HCT116 (cell line): ENCODE results near the gene NRN1. TPM values are rescaled to one million over a fixed set of nuclear protein-coding genes. Genes with fewer than 3 reads are reported as not detected.
A peak's percentile ranks its signal among the peaks of the same experiment; 100 is the strongest.

Experiments used
- ATAC-seq: fragments of 200-7000 bp; cut with Tn5 transposase; 2 replicates; pipeline ENCODE4 v1.9.1; 2020; ENCODE audit warnings: mild to moderate bottlenecking, moderate library complexity
- BruUV-seq: library from RNA; stranded (reverse); fragments of 400-500 nt; replicated peaks from 2 replicates; lab custom pipeline; 2021; lab: Mats Ljungman, UMichigan
- CTCF ChIA-PET: fragments of 300-600 bp; sonication (Branson Sonifier 250); formaldehyde crosslinking; loops from one replicate; lab custom pipeline; 2021; ENCODE audit warnings: antibody characterized with exemption; lab: Charles Lee
- POLR2A ChIA-PET: fragments of 300-600, 350-600 bp; sonication (Branson Sonifier 250); formaldehyde crosslinking; loops from one replicate; lab custom pipeline; 2021; ENCODE audit warnings: antibody characterized with exemption; lab: Charles Lee
- RAD21 ChIA-PET, 2 experiments: fragments of 300-600 bp; sonication (Branson Sonifier 250); formaldehyde crosslinking; loops; one replicate each; lab custom pipeline; 2023; ENCODE audit warnings: low total read pairs in 2 of 2; ENCODE audit not compliant: uncharacterized antibody in 2 of 2, unreplicated experiment in 2 of 2, low non-redundant PET in 1 of 2; lab: Charles Lee
- DNase-seq: peaks from one replicate; pipeline ENCODE4 v3.0.0-alpha.2; 2010; ENCODE audit warnings: low read depth, low spot score
- H2AFZ ChIP-seq: fragments of 200-600 bp; shearing (Covaris generic), sonication (generic); 2 replicates; pipeline ENCODE4 v1.6.1; 2017; ENCODE audit warnings: low read depth, mixed run types, mixed read lengths, antibody characterized with exemption, low read length; ENCODE audit not compliant: poor library complexity, severe bottlenecking
- H3K27ac ChIP-seq: 2 replicates; pipeline ENCODE4 v1.5.1; 2012; ENCODE audit warnings: low read depth, low read length
- H3K27me3 ChIP-seq: fragments of 200-600 bp; sonication (generic); 2 replicates; pipeline ENCODE4 v1.6.1; 2016; ENCODE audit warnings: mixed run types, low read length, mixed read lengths; ENCODE audit not compliant: insufficient read depth
- H3K36me3 ChIP-seq, 2 experiments: fragments of 200-500 bp in 1 of 2; fragments of 200-600 bp in 1 of 2; sonication (Bioruptor generic) in 1 of 2; sonication (generic) in 1 of 2; 2 replicates each; pipeline versions ENCODE4 v1.5.1 to v1.6.1; 2014 to 2016; ENCODE audit warnings: low read length in 2 of 2, inconsistent platforms in 1 of 2, mixed read lengths in 1 of 2, mixed run types in 1 of 2; ENCODE audit not compliant: insufficient read depth in 2 of 2, control insufficient read depth in 1 of 2
- H3K4me1 ChIP-seq, 2 experiments: fragments of 200-600 bp in 1 of 2; sonication (generic) in 1 of 2; 2 replicates each; pipeline versions ENCODE4 v1.5.1 to v1.6.1; 2012 to 2017; ENCODE audit warnings: low read length in 2 of 2, inconsistent platforms in 1 of 2, mild to moderate bottlenecking in 1 of 2, mixed read lengths in 1 of 2, mixed run types in 1 of 2, moderate library complexity in 1 of 2; ENCODE audit not compliant: insufficient read depth in 2 of 2, control insufficient read depth in 1 of 2
- H3K4me2 ChIP-seq: fragments of 200-600 bp; sonication (generic); 2 replicates; pipeline ENCODE4 v1.6.1; 2017; ENCODE audit warnings: mixed run types, low read length, mixed read lengths
- H3K4me3 ChIP-seq, 2 experiments: fragments of 200-600 bp in 1 of 2; sonication (generic) in 1 of 2; replicated peaks in 1 of 2; 2 replicates each; pipeline ENCODE4 v1.5.1; 2011 to 2016; ENCODE audit warnings: low read length in 2 of 2, control low read depth in 1 of 2, low read depth in 1 of 2, mild to moderate bottlenecking in 1 of 2, mixed read lengths in 1 of 2, mixed run types in 1 of 2
- H3K79me2 ChIP-seq: fragments of 200-600 bp; sonication (generic); 2 replicates; pipeline ENCODE4 v1.6.1; 2017; ENCODE audit warnings: mild to moderate bottlenecking, mixed run types, low read length, moderate library complexity, mixed read lengths; ENCODE audit not compliant: insufficient read depth
- H3K9ac ChIP-seq: fragments of 200-600 bp; sonication (generic); 2 replicates; pipeline ENCODE4 v1.6.1; 2016; ENCODE audit warnings: low read length, mixed read lengths
- H3K9me2 ChIP-seq: fragments of 200-600 bp; sonication (generic), shearing (Covaris generic); 2 replicates; pipeline ENCODE4 v1.6.1; 2017; ENCODE audit warnings: mixed run types, mild to moderate bottlenecking, moderate library complexity; ENCODE audit not compliant: insufficient read depth
- H3K9me3 ChIP-seq, 2 experiments: fragments of 200-500 bp in 1 of 2; fragments of 200-600 bp in 1 of 2; sonication (Bioruptor generic) in 1 of 2; sonication (generic) in 1 of 2; 2 replicates each; pipeline ENCODE4 v1.6.1; 2014 to 2017; ENCODE audit warnings: low read length in 2 of 2, mixed read lengths in 2 of 2, inconsistent platforms in 1 of 2, low read depth in 1 of 2, mild to moderate bottlenecking in 1 of 2, mixed run types in 1 of 2, moderate library complexity in 1 of 2; ENCODE audit not compliant: control insufficient read depth in 1 of 2, insufficient read depth in 1 of 2
- H4K20me1 ChIP-seq: fragments of 200-600 bp; sonication (generic), shearing (Covaris generic); 2 replicates; pipeline ENCODE4 v1.6.1; 2017; ENCODE audit warnings: mixed run types, mild to moderate bottlenecking, moderate library complexity; ENCODE audit not compliant: insufficient read depth
- CEBPB ChIP-seq: IDR thresholded peaks from 2 replicates; pipeline ENCODE4 v1.6.1; 2012; ENCODE audit warnings: low read depth
- EGR1 ChIP-seq: IDR thresholded peaks from 2 replicates; pipeline ENCODE4 v1.6.1; 2012; ENCODE audit warnings: low read depth
- EZH2 ChIP-seq: fragments of 200-600 bp; sonication (generic); IDR thresholded peaks from 2 replicates; pipeline ENCODE4 v1.6.1; 2017; ENCODE audit warnings: antibody characterized with exemption, mixed run types
- EZH2phosphoT487 ChIP-seq: fragments of 200-600 bp; IDR thresholded peaks from 2 replicates; pipeline ENCODE4 v1.6.1; 2018; ENCODE audit warnings: antibody characterized with exemption, borderline replicate concordance
- FOSL1 ChIP-seq: IDR thresholded peaks from 2 replicates; pipeline ENCODE4 v1.6.1; 2012; ENCODE audit warnings: low read depth
- JUND ChIP-seq: IDR thresholded peaks from 2 replicates; pipeline ENCODE4 v1.6.1; 2012
- POLR2A ChIP-seq: IDR thresholded peaks from 2 replicates; pipeline ENCODE4 v1.7.0; 2011; ENCODE audit warnings: borderline replicate concordance; ENCODE audit not compliant: insufficient read depth, insufficient read length; ENCODE audit errors: extremely low read depth
- POLR2AphosphoS5 ChIP-seq: IDR thresholded peaks from 2 replicates; pipeline ENCODE4 v1.6.1; 2011; ENCODE audit warnings: mild to moderate bottlenecking, low read depth, low read length, moderate library complexity
- RAD21 ChIP-seq: IDR thresholded peaks from 2 replicates; pipeline ENCODE4 v1.6.1; 2012; ENCODE audit warnings: low read depth, mild to moderate bottlenecking
- SP1 ChIP-seq: IDR thresholded peaks from 2 replicates; pipeline ENCODE4 v1.6.1; 2012; ENCODE audit warnings: low read depth
- SRF ChIP-seq: IDR thresholded peaks from 2 replicates; pipeline ENCODE4 v1.6.1; 2012; ENCODE audit warnings: low read depth
- TCF7L2 ChIP-seq: IDR thresholded peaks from 2 replicates; pipeline ENCODE4 v1.7.0; 2011; ENCODE audit warnings: borderline replicate concordance, inconsistent platforms; ENCODE audit not compliant: insufficient read depth, insufficient read length; ENCODE audit errors: extremely low read depth
- YY1 ChIP-seq: IDR thresholded peaks from 2 replicates; pipeline ENCODE4 v1.6.1; 2011; ENCODE audit warnings: low read length, low read depth, moderate library complexity, mild to moderate bottlenecking; ENCODE audit not compliant: insufficient replicate concordance; ENCODE audit errors: extremely low read depth
- ZNF274 ChIP-seq: fragments of 200-500 bp; sonication (Bioruptor generic); IDR thresholded peaks from 2 replicates; pipeline ENCODE4 v1.6.1; 2014; ENCODE audit warnings: mild to moderate bottlenecking, low read depth, low read length, inconsistent platforms
- intact Hi-C: fragments of 100-400 bp; cut with micrococcal nuclease; formaldehyde crosslinking; loops from 2 replicates; pipeline ENCODE4 v1.10.0; 2022
- total RNA-seq: library from RNA; stranded (reverse); gene quantifications from one replicate; pipeline ENCODE4 v1.2.1, GENCODE V29; 2021; ENCODE audit not compliant: unreplicated experiment
- TF ChIP-seq, protein P1 (sequence below): IDR thresholded peaks from 2 replicates; pipeline ENCODE4 v1.6.1; 2012
- TF ChIP-seq, protein P2 (sequence below): IDR thresholded peaks from 2 replicates; pipeline ENCODE4 v1.6.1; 2012; ENCODE audit warnings: low read depth
- TF ChIP-seq, protein P3 (sequence below): IDR thresholded peaks from 2 replicates; pipeline ENCODE4 v1.6.1; 2012

NRN1 gene
- total RNA-seq, 1 experiment from 2014 or later: not detected

DNA sequence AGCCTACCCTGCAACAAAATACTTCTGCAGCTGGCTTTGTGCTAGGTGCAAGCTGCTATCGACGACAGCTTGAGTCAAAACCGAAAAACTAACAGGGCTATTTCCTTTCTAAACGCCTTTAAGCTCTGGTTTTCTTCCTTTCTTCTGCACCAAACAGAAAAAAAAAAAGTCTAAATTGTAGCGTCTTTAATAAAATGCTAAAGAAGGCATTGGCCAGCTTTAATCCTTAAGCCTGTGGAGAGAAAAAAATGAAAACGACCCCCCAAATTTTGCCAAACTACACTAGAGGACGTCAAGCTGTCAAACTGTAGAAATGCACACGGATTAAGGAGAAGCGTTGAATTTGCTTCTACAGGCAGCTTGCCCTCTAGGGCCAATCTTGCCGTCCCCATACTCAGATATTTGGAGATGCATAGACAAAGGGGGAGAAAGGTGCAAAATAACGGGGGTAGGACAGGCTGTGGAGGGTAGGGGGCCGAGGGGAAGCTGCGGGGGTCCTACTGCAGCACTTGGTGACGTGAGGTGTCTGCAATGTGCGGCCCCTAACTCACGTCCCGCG, 1.4 kb upstream of the NRN1 start:
- peaks cover 5 to 15% of the 10 kb centered on the region in 2 experiments; a peak in 2 of 4 replicates for H3K4me1 ChIP-seq
- no peaks in the 10 kb centered on the region for H3K79me2 ChIP-seq
- H3K27ac ChIP-seq: no peak overlapping the region
- peak overlapping the region; percentile 48 to 61 for H3K4me3 ChIP-seq
- H3K36me3 ChIP-seq: no peaks in the 10 kb centered on the region
- CTCF ChIA-PET: interaction anchor here (1.0 to 1.2 kb wide), 2 partner anchors 10 to 116 kb away, joined by 3 read pairs; no protein-coding TSS in a partner anchor
- H3K27me3 ChIP-seq: peaks cover 16% of the 10 kb centered on the region; the same call in 1 of the 2 replicates
- no peaks in the 10 kb centered on the region for H4K20me1 ChIP-seq
- TF ChIP-seq EZH2phosphoT487 (no peak), YY1 (no peak), TCF7L2 (no peak), JUND (no peak), ZNF274 (no peak), SRF (no peak), POLR2AphosphoS5 (no peak), CEBPB (no peak), POLR2A (no peak), FOSL1 (no peak), EGR1 (no peak), RAD21 (no peak), SP1 (no peak), EZH2 (no peak)
- TF ChIP-seq, protein P1, sequence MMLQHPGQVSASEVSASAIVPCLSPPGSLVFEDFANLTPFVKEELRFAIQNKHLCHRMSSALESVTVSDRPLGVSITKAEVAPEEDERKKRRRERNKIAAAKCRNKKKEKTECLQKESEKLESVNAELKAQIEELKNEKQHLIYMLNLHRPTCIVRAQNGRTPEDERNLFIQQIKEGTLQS: no peak
- TF ChIP-seq, protein P2, sequence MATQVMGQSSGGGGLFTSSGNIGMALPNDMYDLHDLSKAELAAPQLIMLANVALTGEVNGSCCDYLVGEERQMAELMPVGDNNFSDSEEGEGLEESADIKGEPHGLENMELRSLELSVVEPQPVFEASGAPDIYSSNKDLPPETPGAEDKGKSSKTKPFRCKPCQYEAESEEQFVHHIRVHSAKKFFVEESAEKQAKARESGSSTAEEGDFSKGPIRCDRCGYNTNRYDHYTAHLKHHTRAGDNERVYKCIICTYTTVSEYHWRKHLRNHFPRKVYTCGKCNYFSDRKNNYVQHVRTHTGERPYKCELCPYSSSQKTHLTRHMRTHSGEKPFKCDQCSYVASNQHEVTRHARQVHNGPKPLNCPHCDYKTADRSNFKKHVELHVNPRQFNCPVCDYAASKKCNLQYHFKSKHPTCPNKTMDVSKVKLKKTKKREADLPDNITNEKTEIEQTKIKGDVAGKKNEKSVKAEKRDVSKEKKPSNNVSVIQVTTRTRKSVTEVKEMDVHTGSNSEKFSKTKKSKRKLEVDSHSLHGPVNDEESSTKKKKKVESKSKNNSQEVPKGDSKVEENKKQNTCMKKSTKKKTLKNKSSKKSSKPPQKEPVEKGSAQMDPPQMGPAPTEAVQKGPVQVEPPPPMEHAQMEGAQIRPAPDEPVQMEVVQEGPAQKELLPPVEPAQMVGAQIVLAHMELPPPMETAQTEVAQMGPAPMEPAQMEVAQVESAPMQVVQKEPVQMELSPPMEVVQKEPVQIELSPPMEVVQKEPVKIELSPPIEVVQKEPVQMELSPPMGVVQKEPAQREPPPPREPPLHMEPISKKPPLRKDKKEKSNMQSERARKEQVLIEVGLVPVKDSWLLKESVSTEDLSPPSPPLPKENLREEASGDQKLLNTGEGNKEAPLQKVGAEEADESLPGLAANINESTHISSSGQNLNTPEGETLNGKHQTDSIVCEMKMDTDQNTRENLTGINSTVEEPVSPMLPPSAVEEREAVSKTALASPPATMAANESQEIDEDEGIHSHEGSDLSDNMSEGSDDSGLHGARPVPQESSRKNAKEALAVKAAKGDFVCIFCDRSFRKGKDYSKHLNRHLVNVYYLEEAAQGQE: no peak
- TF ChIP-seq, protein P3, sequence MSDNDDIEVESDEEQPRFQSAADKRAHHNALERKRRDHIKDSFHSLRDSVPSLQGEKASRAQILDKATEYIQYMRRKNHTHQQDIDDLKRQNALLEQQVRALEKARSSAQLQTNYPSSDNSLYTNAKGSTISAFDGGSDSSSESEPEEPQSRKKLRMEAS: no peak
- TF ChIP-seq, all 23 proteins: peak for 0
- H3K9me2 ChIP-seq: no peaks in the 10 kb centered on the region
- DNase-seq (no peak), ATAC-seq (peak; percentile 41)
- H3K9me3 ChIP-seq: no peaks in the 10 kb centered on the region
- ChIA-PET POLR2A (no interaction called here), RAD21 (no interaction called here)
- intact Hi-C loops: no loop called here
- no TSS peak for BruUV-seq
- peak overlapping the region; percentile 92 for H3K4me2 ChIP-seq
- peak overlapping the region; percentile 61 for H2AFZ ChIP-seq
- H3K9ac ChIP-seq: peak overlapping the region; percentile 50
